ENCODE data around the gene SCYGR3.

SCYGR3 gene

GRCh38 chr2:227614740-227615139, at the start of gene SCYGR3:
Gene SCYGR3, minus strand, starts transcription at chr2:227614840. Its CDS starts 0 bp downstream, at chr2:227614840.
- TF ChIP-seq CTCF (IDR thresholded peaks at IDR 0.05; ENCODE audit: extremely low read depth, missing control alignments): no peak
- peak; percentile 23 for DNase-seq (ENCODE audit: low spot score)

- DNase-seq (ENCODE audit: low spot score): no peak
- no peak for TF ChIP-seq CTCF (IDR thresholded peaks at IDR 0.05; ENCODE audit: extremely low read depth, missing control alignments)
Measured at GRCh38 chr2:227661827-227662226, 47.2 kb upstream of the SCYGR3 start.

DNA sequence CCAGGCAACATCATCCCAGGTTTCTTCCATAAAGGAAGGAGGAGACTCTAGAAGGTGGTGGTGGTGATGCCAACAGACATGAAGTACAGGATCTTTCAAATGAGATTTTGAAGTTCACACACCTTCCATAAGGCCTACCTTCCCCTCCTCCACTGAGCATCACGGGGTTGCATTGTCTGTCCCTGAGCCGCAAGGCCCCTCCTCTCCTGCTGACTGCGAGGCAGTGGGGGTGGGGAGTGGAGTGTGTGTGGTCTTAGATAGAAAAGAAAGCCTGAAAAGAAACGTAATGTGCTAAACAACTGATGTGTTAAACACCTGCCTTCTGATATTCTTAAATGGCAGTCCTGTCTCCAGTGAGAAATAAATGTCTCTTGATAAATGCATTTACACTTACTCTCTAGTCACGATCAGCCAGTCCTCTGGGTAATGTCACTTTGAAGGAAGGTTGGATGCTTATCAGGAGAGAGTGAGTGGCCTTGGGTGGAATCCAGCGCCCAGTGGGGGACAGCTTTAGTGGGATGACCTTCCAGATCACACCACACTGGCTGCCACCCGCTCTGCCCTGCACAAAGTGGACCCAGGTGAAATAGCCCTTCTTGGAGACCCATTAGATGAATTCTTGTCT, 46.5 kb upstream of the SCYGR3 start:
- no peak for DNase-seq (ENCODE audit: low spot score)
- no peak for TF ChIP-seq CTCF (IDR thresholded peaks at IDR 0.05; ENCODE audit: extremely low read depth, missing control alignments)

GRCh38 chr2:227657199-227657845, 42.7 kb upstream of the SCYGR3 start:
- DNase-seq (ENCODE audit: low spot score): no peak
- no peak for TF ChIP-seq CTCF (IDR thresholded peaks at IDR 0.05; ENCODE audit: extremely low read depth, missing control alignments)

DNA sequence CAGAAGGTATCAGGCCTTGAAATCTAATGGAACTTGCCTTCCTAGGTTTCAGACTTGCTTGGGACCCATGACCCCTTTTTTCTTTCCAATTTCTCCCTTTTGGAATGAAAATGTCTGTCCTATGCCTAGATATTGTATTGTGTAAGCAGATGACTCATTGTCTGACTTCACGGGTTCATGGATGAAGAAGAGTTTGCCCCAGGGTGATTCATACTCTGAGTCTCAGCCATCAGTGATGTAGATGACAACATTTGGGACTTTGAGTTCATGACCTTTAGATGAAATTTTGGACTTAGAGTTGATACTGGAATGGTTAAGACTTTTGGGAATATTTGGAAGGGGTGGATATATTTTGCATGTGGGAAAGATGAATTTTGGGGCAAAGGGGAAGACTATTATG, 40.8 kb upstream of the SCYGR3 start:
- no peak for TF ChIP-seq CTCF (IDR thresholded peaks at IDR 0.05; ENCODE audit: extremely low read depth, missing control alignments)
- no peak for DNase-seq (ENCODE audit: low spot score)

DNA sequence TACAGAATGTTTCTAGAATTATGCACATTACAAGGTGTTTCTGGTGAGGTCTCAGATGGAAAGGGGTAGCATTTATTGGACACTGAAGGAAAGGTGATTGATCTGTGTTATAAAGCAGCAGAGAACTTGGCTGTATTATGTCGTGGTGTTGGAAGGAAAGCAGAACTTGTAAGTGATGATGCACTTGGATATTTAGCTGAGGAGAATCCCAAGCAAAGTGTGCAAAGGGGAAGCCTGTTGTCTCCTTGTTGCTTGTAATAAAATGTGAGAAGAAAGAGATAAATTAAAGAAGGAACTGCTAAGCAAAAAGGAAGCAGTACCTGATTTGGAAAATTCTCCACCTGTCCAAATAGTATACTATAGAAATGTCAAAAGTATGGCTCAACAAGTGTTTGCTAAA, 39.8 kb upstream of the SCYGR3 start:
- DNase-seq (ENCODE audit: low spot score): no peak
- no peak for TF ChIP-seq CTCF (IDR thresholded peaks at IDR 0.05; ENCODE audit: extremely low read depth, missing control alignments)

- no peak for TF ChIP-seq CTCF (IDR thresholded peaks at IDR 0.05; ENCODE audit: extremely low read depth, missing control alignments)
- DNase-seq (ENCODE audit: low spot score): no peak
Measured at GRCh38 chr2:227653419-227653818, 38.8 kb upstream of the SCYGR3 start.
